K562 (cell line): Measurements from ENCODE around the gene FHIP1B. TPM values are rescaled to one million over a fixed set of nuclear protein-coding genes. Genes with fewer than 3 reads are reported as not detected.

Experiments used
- ELF2 ChIP-seq: fragments of 250-450 bp; sonication (Bioruptor Pico); IDR thresholded peaks from 2 replicates; pipeline ENCODE4 v1.5.0; 2021; ENCODE audit warnings: mild to moderate bottlenecking
- EP300 ChIP-seq: IDR thresholded peaks from 2 replicates; pipeline ENCODE4 v1.6.1; 2012; ENCODE audit warnings: low read length, improper control_type of control experiment
- ERF ChIP-seq: fragments of 450-650 bp; formaldehyde crosslinking; IDR thresholded peaks from 2 replicates; pipeline ENCODE4 v1.4.0; 2020; ENCODE audit warnings: mild to moderate bottlenecking, mixed read lengths
- FOSL1 ChIP-seq: fragments of 200-800 bp; sonication (Bioruptor generic); conservative IDR thresholded peaks from 2 replicates; pipeline ENCODE4 v1.6.1; 2016; ENCODE audit warnings: missing genetic modification characterization, missing compliant biosample characterization
- FOXM1 ChIP-seq, 2 experiments: fragments of 450-650 bp in 1 of 2; sonication (generic) in 1 of 2; formaldehyde crosslinking in 1 of 2; IDR thresholded peaks; 2 replicates each; pipeline versions ENCODE4 v1.6.1 to v1.9.0; 2017 to 2022; ENCODE audit warnings: low read depth in 2 of 2, mild to moderate bottlenecking in 2 of 2, missing genetic modification reagents in 1 of 2, moderate library complexity in 1 of 2
- MYNN ChIP-seq, 2 experiments: sonication (generic); formaldehyde crosslinking in 1 of 2; IDR thresholded peaks; 2 replicates each; pipeline versions ENCODE4 v1.5.0 to v1.6.1; 2016 to 2020; ENCODE audit warnings: antibody characterized with exemption in 1 of 2, missing genetic modification reagents in 1 of 2
- NFIC ChIP-seq: fragments of 450-650 bp; IDR thresholded peaks from 2 replicates; pipeline ENCODE4 v1.6.1; 2017; ENCODE audit warnings: mild to moderate bottlenecking, inconsistent platforms
- SOX6 ChIP-seq: fragments of 450-650 bp; IDR thresholded peaks from 2 replicates; pipeline ENCODE4 v1.6.1; 2014; ENCODE audit warnings: mild to moderate bottlenecking
- SP1 ChIP-seq: sonication (generic); formaldehyde crosslinking; IDR thresholded peaks from 2 replicates; pipeline ENCODE4 v1.8.1; 2022; ENCODE audit warnings: mild to moderate bottlenecking, missing genetic modification reagents
- STAG1 ChIP-seq: sonication (generic); formaldehyde crosslinking; IDR thresholded peaks from 2 replicates; pipeline ENCODE4 v1.5.0; 2020; ENCODE audit warnings: missing genetic modification reagents, borderline replicate concordance
- TFAP4 ChIP-seq: sonication (generic); formaldehyde crosslinking; IDR thresholded peaks from 2 replicates; pipeline ENCODE4 v1.8.0; 2022; ENCODE audit warnings: missing genetic modification reagents, mild to moderate bottlenecking, moderate library complexity, borderline replicate concordance
- ZNF217 ChIP-seq: sonication (generic); formaldehyde crosslinking; IDR thresholded peaks from 2 replicates; pipeline ENCODE4 v1.8.0; 2022; ENCODE audit warnings: mild to moderate bottlenecking, missing genetic modification reagents
- ZNF589 ChIP-seq: fragments of 200-800 bp; sonication (Bioruptor generic); IDR thresholded peaks from 2 replicates; pipeline ENCODE4 v1.6.1; 2016; ENCODE audit warnings: low read depth, missing genetic modification characterization, missing compliant biosample characterization
- polyA plus RNA-seq, 8 experiments: library from polyadenylated mRNA; depleted of rRNA in 4 of 8; stranded (reverse) in 5 of 8; unstranded in 3 of 8; fragments of >200 nt; fragmentation: Nextera tagmentation in 2 of 8; fragmentation: Illumina TruSeq in 1 of 8; extraction: Ambion mirVana in 2 of 8; extraction: Trizol in 1 of 8; gene quantifications; 2 replicates each; pipeline versions ENCODE4 v1.2.1 to v1.2.3, GENCODE V29; 2011 to 2014; ENCODE audit warnings: inconsistent platforms in 1 of 8, missing spikeins in 1 of 8
- total RNA-seq, 7 experiments: library from RNA; depleted of rRNA in 6 of 7; stranded (reverse); fragments of >200 nt in 6 of 7; fragmentation: Illumina TruSeq in 2 of 7; extraction: Trizol in 2 of 7; gene quantifications; 2 replicates each; pipeline versions ENCODE4 v1.2.1 to v1.2.3, GENCODE V29; 2011 to 2021; ENCODE audit warnings: low replicate concordance in 1 of 7
- TF ChIP-seq, protein P1 (sequence below), 2 experiments: fragments of 450-650 bp in 1 of 2; sonication (generic) in 1 of 2; formaldehyde crosslinking in 1 of 2; IDR thresholded peaks in 1 of 2; conservative IDR thresholded peaks in 1 of 2; 2 replicates each; pipeline versions ENCODE4 v1.6.1 to v1.8.1; 2016 to 2023; ENCODE audit warnings: mild to moderate bottlenecking in 2 of 2, moderate library complexity in 2 of 2, inconsistent platforms in 1 of 2, missing genetic modification reagents in 1 of 2
- TF ChIP-seq, protein P2 (sequence below): fragments of 250-450 bp; sonication (Bioruptor Pico); IDR thresholded peaks from 2 replicates; pipeline ENCODE4 v1.9.0; 2021; ENCODE audit warnings: mild to moderate bottlenecking
- TF ChIP-seq, protein P3 (sequence below), 2 experiments: fragments of 450-650 bp; conservative IDR thresholded peaks; 2 replicates each; pipeline ENCODE4 v1.6.1; 2017; ENCODE audit warnings: mild to moderate bottlenecking in 2 of 2, moderate library complexity in 2 of 2

FHIP1B gene
- total and polyA plus RNA-seq, 9 of the 15 experiments (the other 6 are each of a cell fraction or from before 2014, with no cell fraction given) = 0.94 to 24.7 (median 15.6) TPM

DNA sequence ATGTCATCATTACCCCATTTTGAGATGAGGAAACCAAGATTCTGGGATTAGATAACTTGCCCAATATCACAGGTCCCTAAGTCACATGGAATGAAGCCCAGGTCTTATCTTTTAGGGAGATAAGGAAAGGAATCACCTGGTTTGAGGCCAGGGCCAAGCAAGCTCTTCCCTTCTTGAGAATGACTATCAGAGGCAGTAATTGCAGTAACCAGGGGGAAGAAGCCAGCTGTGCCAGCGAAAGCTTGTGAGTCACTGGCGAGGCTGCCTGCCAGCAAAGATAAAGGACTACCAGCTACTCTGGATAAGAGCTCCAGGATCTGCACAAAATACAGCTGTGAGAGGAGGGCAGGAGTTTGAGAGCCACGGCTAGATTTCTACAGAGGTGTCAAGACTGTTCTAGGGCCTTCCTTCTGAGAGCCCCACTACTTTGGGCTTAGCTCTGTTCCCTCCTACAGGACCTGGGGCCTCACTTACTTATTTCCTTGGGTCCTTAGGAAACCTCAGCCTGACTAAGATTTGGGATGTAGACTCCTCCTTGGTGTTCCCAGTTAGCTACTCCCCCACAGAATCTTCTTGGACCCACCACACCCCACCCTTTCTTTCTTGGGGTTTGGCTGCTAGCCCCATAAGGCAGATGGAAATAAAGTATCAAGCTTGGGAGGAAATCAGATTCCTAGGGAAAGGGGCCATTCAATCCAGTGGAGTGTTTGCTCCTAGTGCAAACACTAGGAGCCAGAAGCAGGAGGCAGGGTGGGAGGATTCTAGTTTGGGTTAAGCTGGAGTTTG lies 15.5 kb upstream of the FHIP1B start (continued):
- TF ChIP-seq SP1 (no peak), TFAP4 (CRISPR knock-in tag) (peak; percentile 94), ZNF217 (CRISPR knock-in tag) (no peak), ELF2 (no peak), ERF (peak; percentile 79; the same call in 1 of the 2 replicates), ZNF589 (CRISPR knock-in tag) (peak; percentile 94), STAG1 (CRISPR knock-in tag) (no peak), EP300 (peak; percentile 48; the same call in 1 of the 2 replicates), NFIC (peak; percentile 85), FOXM1 (IDR thresholded peaks at IDR 0.05; ENCODE audit: low read depth) (0 out of 2 replicates have a peak, but pooled peaks have one; percentile 40), FOXM1 (CRISPR knock-in tag; IDR thresholded peaks at IDR 0.05; ENCODE audit: low read depth) (no peak), MYNN (IDR thresholded peaks at IDR 0.05) (peak; percentile 90), MYNN (CRISPR knock-in tag; IDR thresholded peaks at IDR 0.05) (no peak), FOSL1 (tag) (peak; percentile 96), SOX6 (peak; percentile 48; the same call in 1 of the 2 replicates)
- TF ChIP-seq, protein P1, sequence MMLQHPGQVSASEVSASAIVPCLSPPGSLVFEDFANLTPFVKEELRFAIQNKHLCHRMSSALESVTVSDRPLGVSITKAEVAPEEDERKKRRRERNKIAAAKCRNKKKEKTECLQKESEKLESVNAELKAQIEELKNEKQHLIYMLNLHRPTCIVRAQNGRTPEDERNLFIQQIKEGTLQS (IDR thresholded peaks at IDR 0.05) = peak; percentile 54; the same call in 1 of the 2 replicates
- TF ChIP-seq, protein P1 (CRISPR knock-in tag; conservative IDR thresholded peaks at IDR 0.05) = peak; percentile 72; the same call in 1 of the 2 replicates
- TF ChIP-seq, protein P2, sequence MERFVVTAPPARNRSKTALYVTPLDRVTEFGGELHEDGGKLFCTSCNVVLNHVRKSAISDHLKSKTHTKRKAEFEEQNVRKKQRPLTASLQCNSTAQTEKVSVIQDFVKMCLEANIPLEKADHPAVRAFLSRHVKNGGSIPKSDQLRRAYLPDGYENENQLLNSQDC (CRISPR knock-in tag) = no peak
- TF ChIP-seq, protein P3, sequence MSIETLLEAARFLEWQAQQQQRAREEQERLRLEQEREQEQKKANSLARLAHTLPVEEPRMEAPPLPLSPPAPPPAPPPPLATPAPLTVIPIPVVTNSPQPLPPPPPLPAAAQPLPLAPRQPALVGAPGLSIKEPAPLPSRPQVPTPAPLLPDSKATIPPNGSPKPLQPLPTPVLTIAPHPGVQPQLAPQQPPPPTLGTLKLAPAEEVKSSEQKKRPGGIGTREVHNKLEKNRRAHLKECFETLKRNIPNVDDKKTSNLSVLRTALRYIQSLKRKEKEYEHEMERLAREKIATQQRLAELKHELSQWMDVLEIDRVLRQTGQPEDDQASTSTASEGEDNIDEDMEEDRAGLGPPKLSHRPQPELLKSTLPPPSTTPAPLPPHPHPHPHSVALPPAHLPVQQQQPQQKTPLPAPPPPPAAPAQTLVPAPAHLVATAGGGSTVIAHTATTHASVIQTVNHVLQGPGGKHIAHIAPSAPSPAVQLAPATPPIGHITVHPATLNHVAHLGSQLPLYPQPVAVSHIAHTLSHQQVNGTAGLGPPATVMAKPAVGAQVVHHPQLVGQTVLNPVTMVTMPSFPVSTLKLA (conservative IDR thresholded peaks at IDR 0.05) = 0 out of 4 replicates have a peak, but pooled peaks of 1 of the 2 experiments have one; percentile 21
- TF ChIP-seq, all 486 proteins: peak for 52
